Dermis lymphatic vessel endothelial cell (primary cell): ENCODE results near the gene GAGE12H. TPM values are rescaled to one million over a fixed set of nuclear protein-coding genes. Genes with fewer than 3 reads are reported as not detected.

Experiments used
- total RNA-seq: library from RNA; depleted of rRNA; stranded (reverse); fragments of >200 nt; gene quantifications from 2 replicates; pipeline ENCODE4 v1.2.1, GENCODE V29; 2014

Gene GAGE12H
- total RNA-seq: not detected in 2 replicates

GRCh38 chrX:49579649-49580048, at the start of gene GAGE12H:
TSS of gene GAGE12H (plus strand) at chrX:49579949. CDS start at chrX:49581104, 1,155 bp downstream.

GRCh38 chrX:49531877-49532276, 47.9 kb upstream of the GAGE12H start, which contains the start of gene GAGE12C:
TSS of gene GAGE12C (plus strand) at chrX:49532177. CDS start at chrX:49533332, 1,155 bp downstream.

GRCh38 chrX:49541433-49541832, 38.3 kb upstream of the GAGE12H start, which contains the start of gene GAGE12D:
TSS of gene GAGE12D (plus strand) at chrX:49541733. CDS start at chrX:49542888, 1,155 bp downstream.

GRCh38 chrX:49550989-49551388, 28.8 kb upstream of the GAGE12H start, which contains the start of gene GAGE12E:
TSS of gene GAGE12E (plus strand) at chrX:49551289. CDS start at chrX:49552444, 1,155 bp downstream.

GRCh38 chrX:49560542-49560941, 19.2 kb upstream of the GAGE12H start, which contains the start of gene GAGE12F:
TSS of gene GAGE12F (plus strand) at chrX:49560842. CDS start at chrX:49561997, 1,155 bp downstream.

GRCh38 chrX:49570100-49570499, 9.6 kb upstream of the GAGE12H start, which contains the start of gene GAGE12G:
TSS of gene GAGE12G (plus strand) at chrX:49570400. CDS start at chrX:49571555, 1,155 bp downstream.

GRCh38 chrX:49589196-49589595, 9.4 kb downstream of the GAGE12H start, which contains the start of gene GAGE2A:
TSS of gene GAGE2A (plus strand) at chrX:49589496. CDS start at chrX:49590651, 1,155 bp downstream.

GRCh38 chrX:49598720-49599119, 19.0 kb downstream of the GAGE12H start, which contains the start of gene GAGE1:
TSS of gene GAGE1 (plus strand) at chrX:49599020. CDS start at chrX:49600175, 1,155 bp downstream.

Other genes with a start within 250 kb of the GAGE12H start
- gene GAGE13, start 248.4 kb upstream of the GAGE12H start, total RNA-seq: not detected in 2 replicates
- not detected in 2 replicates for gene GAGE12C, start 47.8 kb upstream of the GAGE12H start, total RNA-seq
- gene GAGE12D, start 38.2 kb upstream of the GAGE12H start, total RNA-seq: not detected in 2 replicates
- gene GAGE12E, start 28.7 kb upstream of the GAGE12H start, total RNA-seq: not detected in 2 replicates
- gene GAGE12F, start 19.1 kb upstream of the GAGE12H start, total RNA-seq: not detected in 2 replicates
- gene GAGE12G, start 9.5 kb upstream of the GAGE12H start, total RNA-seq: not detected in 2 replicates
- not detected in 2 replicates for gene GAGE2A, start 9.5 kb downstream of the GAGE12H start, total RNA-seq
- not detected in 2 replicates for gene GAGE1, start 19.1 kb downstream of the GAGE12H start, total RNA-seq
- not detected in 2 replicates for gene PAGE1, start 116.0 kb downstream of the GAGE12H start, total RNA-seq
- not detected in 2 replicates for gene PAGE4, start 249.4 kb downstream of the GAGE12H start, total RNA-seq